K562 treated with DMSO at 1 percent for 48 hours (cell line): Measurements from ENCODE around the gene TRAF4. TPM values are rescaled to one million over a fixed set of nuclear protein-coding genes. Genes with fewer than 3 reads are reported as not detected.

Experiments
- total RNA-seq: library from RNA; unstranded; fragments of 300-600 nt; gene quantifications from 2 replicates; pipeline ENCODE4 v1.2.3, GENCODE V29; 2022; ENCODE audit warnings: low replicate concordance; ENCODE audit errors: extremely low read depth

TRAF4 gene, protein sequence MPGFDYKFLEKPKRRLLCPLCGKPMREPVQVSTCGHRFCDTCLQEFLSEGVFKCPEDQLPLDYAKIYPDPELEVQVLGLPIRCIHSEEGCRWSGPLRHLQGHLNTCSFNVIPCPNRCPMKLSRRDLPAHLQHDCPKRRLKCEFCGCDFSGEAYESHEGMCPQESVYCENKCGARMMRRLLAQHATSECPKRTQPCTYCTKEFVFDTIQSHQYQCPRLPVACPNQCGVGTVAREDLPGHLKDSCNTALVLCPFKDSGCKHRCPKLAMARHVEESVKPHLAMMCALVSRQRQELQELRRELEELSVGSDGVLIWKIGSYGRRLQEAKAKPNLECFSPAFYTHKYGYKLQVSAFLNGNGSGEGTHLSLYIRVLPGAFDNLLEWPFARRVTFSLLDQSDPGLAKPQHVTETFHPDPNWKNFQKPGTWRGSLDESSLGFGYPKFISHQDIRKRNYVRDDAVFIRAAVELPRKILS
- 567 TPM in 1 of 2 replicates, not detected in the other for total RNA-seq

DNA sequence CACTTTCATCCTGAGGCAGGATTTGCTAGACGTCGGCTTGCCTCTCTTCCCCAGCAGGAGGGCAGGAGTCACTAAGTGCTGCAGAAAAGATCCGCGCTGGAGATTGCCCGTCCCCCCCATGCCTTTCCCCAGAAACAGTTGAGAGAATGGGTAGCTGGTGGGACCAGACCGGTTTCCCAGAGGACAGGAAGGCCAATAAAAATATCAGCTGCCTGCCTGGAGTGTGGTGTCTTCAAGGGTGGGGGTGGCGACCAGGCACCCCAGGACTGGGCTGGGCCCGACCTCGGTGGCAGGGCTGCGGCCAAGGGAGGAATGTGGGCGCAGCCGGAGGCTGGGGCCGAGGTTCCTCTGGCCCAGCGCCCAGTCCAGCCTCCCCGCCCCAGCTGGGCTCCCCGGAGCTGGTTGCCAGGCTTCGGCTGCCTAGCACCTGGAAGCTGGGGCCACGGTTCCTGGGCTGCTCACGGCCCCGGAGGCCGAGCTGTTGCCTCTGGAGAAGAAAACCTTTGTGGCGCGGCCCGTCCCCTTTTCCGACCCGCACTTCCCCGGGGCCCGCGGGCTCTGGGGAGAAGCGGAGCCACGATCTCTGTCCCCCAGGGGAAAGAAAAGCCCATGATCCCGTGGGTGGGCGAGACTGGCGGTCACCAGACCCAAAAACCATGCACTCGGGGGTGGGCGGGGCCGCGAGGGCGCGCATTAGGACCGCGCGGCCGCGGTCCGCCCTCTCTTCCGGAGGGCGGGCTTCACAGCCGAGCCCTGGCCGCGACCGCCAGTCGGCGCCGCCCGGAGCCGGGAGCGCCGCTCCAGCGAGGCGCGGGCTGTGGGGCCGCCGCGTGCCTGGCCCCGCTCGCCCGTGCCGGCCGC, at the start of gene TRAF4:
Gene TRAF4, plus strand, starts transcription at position 769 of the 861 bp plus-strand sequence. CDS start 102 bp downstream, outside the sequence.

DNA sequence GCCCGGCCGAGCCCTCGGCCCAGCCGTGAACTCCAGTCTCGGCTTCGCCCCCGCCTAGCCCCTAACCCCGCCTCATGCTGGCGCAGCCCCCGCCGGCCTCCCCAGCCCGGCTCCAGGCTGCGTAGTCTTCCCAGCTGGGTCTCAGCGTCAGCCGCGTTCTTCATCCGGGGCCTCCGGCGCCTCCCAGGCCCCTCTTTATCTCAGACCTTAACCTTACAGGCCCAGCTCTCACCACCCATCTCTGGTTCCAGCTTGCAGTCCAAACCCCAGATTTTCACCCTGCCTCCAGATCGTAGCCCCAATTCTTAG, 32.1 kb upstream of the TRAF4 start, which contains the start of gene PROCA1:
Gene PROCA1, minus strand, starts transcription at position 166 of the 309 bp plus-strand sequence. CDS start 228 bp downstream, outside the sequence.

DNA sequence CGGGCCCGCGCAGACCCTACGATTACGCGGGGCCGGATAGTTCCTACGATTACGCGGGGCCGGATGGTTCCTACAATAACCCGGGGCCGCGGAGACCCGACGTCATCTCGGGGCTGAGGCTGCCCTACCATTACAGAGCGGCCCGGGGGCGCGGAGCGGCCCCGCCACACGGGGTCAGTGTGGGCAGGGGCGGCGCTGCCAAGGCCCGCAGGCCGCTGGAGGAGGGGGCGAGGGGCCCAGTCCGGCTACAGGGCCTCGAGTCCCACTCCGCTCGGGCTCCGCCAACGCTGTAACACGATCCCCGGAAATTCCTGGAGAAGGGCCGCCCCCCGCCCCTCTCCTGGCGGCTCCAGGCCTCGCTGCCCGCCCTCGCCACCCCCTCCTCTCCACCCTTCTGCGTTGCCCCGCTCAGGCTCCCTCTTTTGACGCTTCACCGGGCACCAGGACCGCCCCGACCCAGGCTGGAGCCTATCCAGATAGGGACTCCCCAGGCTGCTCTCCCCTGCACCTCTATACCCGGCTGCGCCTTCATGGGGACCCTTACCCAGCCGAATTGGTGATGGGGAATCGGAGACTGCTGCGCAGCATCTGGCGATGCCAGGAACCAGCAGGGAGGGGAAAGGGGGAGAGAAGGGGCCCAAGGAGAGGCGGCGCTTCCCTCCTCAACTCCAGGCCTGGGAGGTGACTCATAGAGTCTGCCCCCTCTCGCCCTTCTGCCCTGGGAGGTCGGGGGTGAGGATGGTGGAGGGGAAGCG, 26.1 kb upstream of the TRAF4 start, which contains the start of gene RAB34:
Gene RAB34, minus strand, starts transcription at position 291 of the 755 bp plus-strand sequence. CDS start 602 bp downstream, outside the sequence.

DNA sequence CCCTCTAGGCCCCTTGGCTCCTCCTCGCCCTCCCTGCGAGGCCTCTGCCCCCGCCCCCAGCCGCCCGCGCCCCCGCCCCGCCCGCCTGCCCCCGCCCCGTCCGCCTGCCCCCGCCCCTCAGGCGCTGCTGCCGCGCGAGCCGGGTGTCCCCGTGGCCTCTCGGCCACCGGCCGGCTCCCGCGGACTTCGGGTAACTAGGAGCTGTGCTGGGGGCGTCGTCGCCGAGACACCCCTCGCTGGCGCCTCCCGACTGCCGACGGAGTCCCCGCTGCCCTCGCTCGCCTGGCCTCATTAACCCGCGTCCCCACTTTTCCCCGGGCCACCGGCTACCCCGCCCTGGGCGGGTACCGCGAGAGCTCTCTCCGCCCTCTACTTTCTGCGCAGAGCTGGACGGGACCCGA, 17.6 kb upstream of the TRAF4 start, which contains the start of gene TLCD1:
Gene TLCD1, minus strand, starts transcription at position 8 of the 401 bp plus-strand sequence. CDS start 136 bp downstream, outside the sequence.

DNA sequence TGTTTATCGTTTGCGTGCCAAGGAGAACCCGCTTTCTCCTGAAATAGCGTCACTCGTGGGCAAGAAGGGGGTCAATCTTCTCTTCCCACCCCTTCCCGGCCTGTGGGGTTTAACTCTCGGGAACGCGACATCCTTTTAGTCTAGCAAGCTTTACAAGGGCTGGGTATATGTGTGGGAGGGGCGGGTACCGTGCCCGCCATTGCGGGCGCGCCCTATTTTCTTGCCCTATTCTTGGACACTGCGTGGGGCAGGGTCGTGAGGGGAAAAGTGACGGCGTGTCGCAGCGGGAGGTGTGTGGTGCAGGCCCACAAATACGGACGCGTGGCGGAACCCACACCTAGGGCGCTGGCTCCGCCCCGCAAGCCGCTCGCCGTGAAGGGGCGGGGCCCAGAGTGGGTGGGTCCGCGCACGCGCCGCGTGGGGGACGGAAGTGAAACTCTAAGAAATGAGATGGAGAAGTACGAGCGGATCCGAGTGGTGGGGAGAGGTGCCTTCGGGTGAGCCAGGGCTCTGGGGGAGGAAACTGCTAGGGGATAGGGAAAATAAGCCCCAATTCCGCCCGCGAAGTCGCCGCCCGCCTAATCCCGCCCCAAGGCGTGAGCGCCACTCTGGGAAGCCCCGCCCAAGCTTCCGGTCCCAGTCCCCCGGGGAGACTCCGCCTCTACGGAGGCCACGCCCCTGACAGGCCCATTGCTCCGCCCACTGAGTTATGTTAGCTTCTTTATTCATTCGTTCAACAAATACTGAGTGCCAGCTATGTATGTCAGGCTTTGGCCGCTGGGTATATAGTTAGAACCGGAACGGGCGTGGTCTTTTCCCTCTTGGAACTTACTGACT, 15.2 kb upstream of the TRAF4 start, which contains the start of gene NEK8:
Gene NEK8, plus strand, starts transcription at position 425 of the 837 bp plus-strand sequence. Its CDS starts 26 bp downstream, at position 451.

Other genes with a start within 250 kb of the TRAF4 start
- gene FOXN1, start 237.7 kb upstream of the TRAF4 start, total RNA-seq = not detected in 2 replicates
- not detected in 2 replicates for gene UNC119, start 191.4 kb upstream of the TRAF4 start, total RNA-seq
- gene PIGS, start 172.5 kb upstream of the TRAF4 start, total RNA-seq = not detected in 2 replicates
- gene ALDOC, start 167.1 kb upstream of the TRAF4 start, total RNA-seq = not detected in 2 replicates
- not detected in 2 replicates for gene SPAG5, start 145.0 kb upstream of the TRAF4 start, total RNA-seq
- gene RSKR, start 129.8 kb upstream of the TRAF4 start, total RNA-seq = not detected in 2 replicates
- gene BLTP2, start 98.9 kb upstream of the TRAF4 start, total RNA-seq = 500 TPM in 1 of 2 replicates, not detected in the other
- gene SDF2, start 82.1 kb upstream of the TRAF4 start, total RNA-seq = not detected in 2 replicates
- not detected in 2 replicates for gene SUPT6H, start 81.8 kb upstream of the TRAF4 start, total RNA-seq
- not detected in 2 replicates for gene PROCA1, start 32.1 kb upstream of the TRAF4 start, total RNA-seq
- gene RAB34, start 26.1 kb upstream of the TRAF4 start, total RNA-seq = not detected in 2 replicates
- gene RPL23A, start 24.0 kb upstream of the TRAF4 start, total RNA-seq = 801 and 2,820 TPM in 2 replicates
- not detected in 2 replicates for gene TLCD1, start 17.8 kb upstream of the TRAF4 start, total RNA-seq
- not detected in 2 replicates for gene NEK8, start 15.2 kb upstream of the TRAF4 start, total RNA-seq
- not detected in 2 replicates for gene FAM222B, start 98.8 kb downstream of the TRAF4 start, total RNA-seq
- gene ERAL1, start 111.0 kb downstream of the TRAF4 start, total RNA-seq = not detected in 2 replicates
- gene FLOT2, start 153.7 kb downstream of the TRAF4 start, total RNA-seq = not detected in 2 replicates
- not detected in 2 replicates for gene DHRS13, start 159.1 kb downstream of the TRAF4 start, total RNA-seq
- not detected in 2 replicates for gene PHF12, start 207.5 kb downstream of the TRAF4 start, total RNA-seq